Esophagus muscularis mucosa (tissue), 4 donors: ENCODE measurements around the gene PLD3. TPM values are rescaled to one million over a fixed set of nuclear protein-coding genes. Genes with fewer than 3 reads are reported as not detected.
A peak's percentile ranks its signal among the peaks of the same experiment; 100 is the strongest.

Experiments used
- DNase-seq: peaks from one replicate; pipeline ENCODE4 v3.0.0-alpha.2; 2017; ENCODE audit errors: extremely low spot score
- H3K27ac ChIP-seq, 4 donors: fragments of 200-600 bp; sonication (generic); replicated peaks in 1 of 4; 1 replicate in 3 of 4; 2 replicates in 1 of 4; pipeline ENCODE4 v1.5.1; 2016 to 2019; ENCODE audit warnings: mild to moderate bottlenecking in 1 of 4
- H3K27me3 ChIP-seq, 4 donors: fragments of 200-600 bp; sonication (generic); one replicate each; pipeline versions ENCODE4 v1.5.1 to v1.6.0; 2016 to 2019
- H3K36me3 ChIP-seq, 4 donors: fragments of 200-600 bp; sonication (generic); one replicate each; pipeline ENCODE4 v1.5.1; 2016 to 2019
- H3K4me1 ChIP-seq, 4 donors: fragments of 200-600 bp; sonication (generic); one replicate each; pipeline ENCODE4 v1.5.1; 2016 to 2019
- H3K4me3 ChIP-seq, 4 donors: fragments of 200-600 bp; sonication (generic); 1 replicate in 2 of 4; 2 replicates in 2 of 4; pipeline ENCODE4 v1.5.1; 2016 to 2019; ENCODE audit warnings: mild to moderate bottlenecking in 4 of 4, moderate library complexity in 1 of 4
- H3K9me3 ChIP-seq, 4 donors: fragments of 200-600 bp; sonication (generic); 1 replicate in 3 of 4; 2 replicates in 1 of 4; pipeline ENCODE4 v1.5.1; 2016 to 2019
- EP300 ChIP-seq: sonication (generic); formaldehyde crosslinking; IDR thresholded peaks from one replicate; pipeline ENCODE4 v1.6.1; 2017; ENCODE audit warnings: antibody characterized with exemption
- POLR2A ChIP-seq: fragments of 450-650 bp; IDR thresholded peaks from one replicate; pipeline ENCODE4 v1.6.1; 2017; ENCODE audit warnings: antibody characterized with exemption, moderate library complexity, mild to moderate bottlenecking, low read depth
- POLR2AphosphoS5 ChIP-seq, 2 donors: sonication (generic); formaldehyde crosslinking; IDR thresholded peaks; one replicate each; pipeline ENCODE4 v1.6.1; 2017; ENCODE audit warnings: antibody characterized with exemption in 2 of 2
- WGBS: methylation state at CpG from one replicate; pipeline ENCODE4 v1.1.5; 2018; 5-methylcytosine and 5-hydroxymethylcytosine counted together
- intact Hi-C: fragments of 100-400 bp; cut with DNase I; formaldehyde crosslinking; loops from one replicate; pipeline ENCODE4 v1.15.1; 2023
- total RNA-seq, 4 donors: library from RNA; depleted of rRNA; stranded (reverse); fragments of >200 nt; gene quantifications; one replicate each; pipeline versions ENCODE4 v1.1.0 to v1.2.1, GENCODE V29; 2016
- TF ChIP-seq, protein P1 (sequence below), 3 experiments: fragments of 200-600 bp in 2 of 3; fragments of 450-650 bp in 1 of 3; sonication (generic) in 2 of 3; IDR thresholded peaks; one replicate each; pipeline ENCODE4 v1.5.1; 2017 to 2019; ENCODE audit warnings: antibody characterized with exemption in 3 of 3, mild to moderate bottlenecking in 2 of 3, moderate library complexity in 1 of 3

Gene PLD3
- total RNA-seq, 4 donors from 2014 or later: 206 to 280 (median 223) TPM

DNA sequence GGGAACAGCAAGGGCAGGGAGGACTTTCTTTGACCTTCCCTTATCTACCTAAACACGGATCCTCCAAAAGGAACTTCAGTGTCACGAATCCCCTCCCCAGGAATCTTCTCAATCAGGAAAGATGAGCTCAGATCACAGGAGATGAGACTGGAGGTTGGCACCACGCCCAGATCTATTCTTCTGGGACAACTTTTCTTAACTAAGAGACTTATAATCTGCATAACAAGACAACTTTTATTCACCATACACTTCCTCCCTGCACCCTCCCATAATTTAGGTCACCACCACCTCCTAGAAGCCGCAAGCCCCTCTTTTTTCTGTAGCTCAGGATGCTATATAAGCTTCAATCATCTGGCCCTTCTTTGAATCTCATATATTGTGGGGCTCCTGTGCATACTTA is 44.2 kb upstream of the PLD3 start:
- Histone ChIP-seq H3K4me1 (peaks cover 0 to 10% (median 0%) of the 10 kb centered on the region in 4 donors), H3K27ac (no peak overlapping the region), H3K36me3 (no peaks in the 10 kb centered on the region), H3K4me3 (no peak overlapping the region), H3K9me3 (no peaks in the 10 kb centered on the region), H3K27me3 (no peaks in the 10 kb centered on the region)
- no peak for TF ChIP-seq EP300
- no peak for TF ChIP-seq POLR2A
- TF ChIP-seq, protein P1, sequence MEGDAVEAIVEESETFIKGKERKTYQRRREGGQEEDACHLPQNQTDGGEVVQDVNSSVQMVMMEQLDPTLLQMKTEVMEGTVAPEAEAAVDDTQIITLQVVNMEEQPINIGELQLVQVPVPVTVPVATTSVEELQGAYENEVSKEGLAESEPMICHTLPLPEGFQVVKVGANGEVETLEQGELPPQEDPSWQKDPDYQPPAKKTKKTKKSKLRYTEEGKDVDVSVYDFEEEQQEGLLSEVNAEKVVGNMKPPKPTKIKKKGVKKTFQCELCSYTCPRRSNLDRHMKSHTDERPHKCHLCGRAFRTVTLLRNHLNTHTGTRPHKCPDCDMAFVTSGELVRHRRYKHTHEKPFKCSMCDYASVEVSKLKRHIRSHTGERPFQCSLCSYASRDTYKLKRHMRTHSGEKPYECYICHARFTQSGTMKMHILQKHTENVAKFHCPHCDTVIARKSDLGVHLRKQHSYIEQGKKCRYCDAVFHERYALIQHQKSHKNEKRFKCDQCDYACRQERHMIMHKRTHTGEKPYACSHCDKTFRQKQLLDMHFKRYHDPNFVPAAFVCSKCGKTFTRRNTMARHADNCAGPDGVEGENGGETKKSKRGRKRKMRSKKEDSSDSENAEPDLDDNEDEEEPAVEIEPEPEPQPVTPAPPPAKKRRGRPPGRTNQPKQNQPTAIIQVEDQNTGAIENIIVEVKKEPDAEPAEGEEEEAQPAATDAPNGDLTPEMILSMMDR (IDR thresholded peaks at IDR 0.05): no peak
- TF ChIP-seq POLR2AphosphoS5 (IDR thresholded peaks at IDR 0.05): no peak
- DNase-seq: no peak
- intact Hi-C loops: loop anchor here (10.0 kb wide), 1 partner anchor 330 kb away; no protein-coding TSS in a partner anchor
- WGBS: 67% methylated on average over 4 of the region's 4 CpGs

- peaks cover 0 to 10% (median 0%) of the 10 kb centered on the region in 4 donors for H3K4me1 ChIP-seq
- H3K27me3 ChIP-seq: no peaks in the 10 kb centered on the region
- H3K36me3 ChIP-seq: no peaks in the 10 kb centered on the region
- 2% methylated on average over 5 of the region's 5 CpGs for WGBS
- no peak overlapping the region for H3K27ac ChIP-seq
- intact Hi-C loops: loop anchor here (10.0 kb wide), 1 partner anchor 329 kb away; no protein-coding TSS in a partner anchor
- no peak for DNase-seq
- TF ChIP-seq, protein P1 (IDR thresholded peaks at IDR 0.05): peak; percentile 72 to 77 (median 76)
- TF ChIP-seq POLR2AphosphoS5 (IDR thresholded peaks at IDR 0.05): peak in 1 of 2 donors; percentile 49
- TF ChIP-seq EP300: no peak
- no peaks in the 10 kb centered on the region for H3K9me3 ChIP-seq
- H3K4me3 ChIP-seq: no peak overlapping the region
Observed at GRCh38 chr19:40305403-40305802, 43.1 kb upstream of the PLD3 start.

- H3K27ac ChIP-seq: no peak overlapping the region
- no peaks in the 10 kb centered on the region for H3K9me3 ChIP-seq
- no peaks in the 10 kb centered on the region for H3K36me3 ChIP-seq
- no peaks in the 10 kb centered on the region for H3K27me3 ChIP-seq
- no peak for DNase-seq
- intact Hi-C loops: loop anchor here (10.0 kb wide), 1 partner anchor 325 kb away; no protein-coding TSS in a partner anchor
- H3K4me1 ChIP-seq: peaks cover 0 to 10% (median 0%) of the 10 kb centered on the region in 4 donors
- WGBS: 100% methylated on average over 1 of the region's 1 CpG
- TF ChIP-seq POLR2A: no peak
- TF ChIP-seq, protein P1 (IDR thresholded peaks at IDR 0.05): no peak
- TF ChIP-seq POLR2AphosphoS5 (IDR thresholded peaks at IDR 0.05): no peak
- no peak for TF ChIP-seq EP300
- H3K4me3 ChIP-seq: no peak overlapping the region
Observed at GRCh38 chr19:40309666-40310065, 38.8 kb upstream of the PLD3 start.

DNA sequence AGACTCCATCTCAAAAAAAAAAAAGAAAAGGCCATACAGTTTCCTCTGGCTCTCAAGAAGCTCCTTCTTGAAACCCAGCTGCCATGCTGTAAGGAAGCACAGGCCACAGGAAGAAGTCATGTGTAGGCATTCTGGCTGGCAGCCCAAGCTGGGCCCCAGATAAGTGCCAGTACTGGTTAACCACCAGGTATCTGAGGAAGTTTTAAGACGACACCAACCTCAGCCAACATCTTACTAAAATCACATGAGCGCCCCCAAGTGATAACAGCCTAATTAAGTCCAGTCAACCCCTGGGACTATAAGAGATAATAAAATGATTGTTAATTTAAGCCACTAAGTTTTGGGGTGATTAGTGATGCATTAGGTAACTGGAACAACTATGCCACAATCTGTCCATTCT is 36.0 kb upstream of the PLD3 start:
- intact Hi-C loops: no loop called here
- Histone ChIP-seq H3K27ac (no peak overlapping the region), H3K4me1 (no peaks in the 10 kb centered on the region), H3K9me3 (no peaks in the 10 kb centered on the region), H3K4me3 (no peak overlapping the region), H3K36me3 (peaks cover 0 to 12% (median 2%) of the 10 kb centered on the region in 4 donors), H3K27me3 (no peaks in the 10 kb centered on the region)
- TF ChIP-seq POLR2AphosphoS5 (IDR thresholded peaks at IDR 0.05): no peak
- TF ChIP-seq, protein P1 (IDR thresholded peaks at IDR 0.05): no peak
- TF ChIP-seq EP300: no peak
- no peak for DNase-seq
- 74% methylated on average over 2 of the region's 2 CpGs for WGBS
